Stimulated activated naive B cell treated with anti-CD40 and anti-IgM and Interleukin-4, amounts not matched to agents 10 μg/mL and 1 μg/mL and 100 μg/mL, for 72 hours (primary cell): Measurements from ENCODE around the gene TBC1D14.
"Not testable (repeated sequence)": the region's sequence is repeated elsewhere in the genome, so short reads cannot be mapped to it uniquely, and the experiment has no call there.

Source experiments
- ATAC-seq, 2 donors: fragments of 150-1000 bp; cut with Tn5 transposase; replicated peaks; 2 replicates each; pipeline ENCODE4 v1.10.0; 2021; ENCODE audit warnings: moderate library complexity in 1 of 2
- DNase-seq: peaks from one replicate; pipeline ENCODE4 v3.0.0; 2021
- H3K27ac Mint-ChIP-seq: one replicate; pipeline ENCODE4 v1.8.0; 2022; ENCODE audit warnings: mild to moderate bottlenecking, mixed read lengths
- H3K27me3 Mint-ChIP-seq, 2 donors: one replicate each; pipeline ENCODE4 v1.8.0; 2022; ENCODE audit warnings: mixed read lengths in 2 of 2
- H3K36me3 Mint-ChIP-seq, 2 donors: one replicate each; pipeline ENCODE4 v1.8.0; 2022; ENCODE audit warnings: mixed read lengths in 2 of 2, mild to moderate bottlenecking in 1 of 2
- H3K4me1 Mint-ChIP-seq, 2 donors: one replicate each; pipeline ENCODE4 v1.8.0; 2022; ENCODE audit warnings: mixed read lengths in 2 of 2, mild to moderate bottlenecking in 1 of 2
- H3K4me3 Mint-ChIP-seq, 2 donors: one replicate each; pipeline ENCODE4 v1.8.0; 2022; ENCODE audit warnings: mild to moderate bottlenecking in 2 of 2, mixed read lengths in 2 of 2, moderate library complexity in 1 of 2
- H3K9me3 Mint-ChIP-seq, 2 donors: one replicate each; pipeline ENCODE4 v1.8.0; 2022; ENCODE audit warnings: mixed read lengths in 2 of 2, mild to moderate bottlenecking in 1 of 2

The TBC1D14 gene

DNA sequence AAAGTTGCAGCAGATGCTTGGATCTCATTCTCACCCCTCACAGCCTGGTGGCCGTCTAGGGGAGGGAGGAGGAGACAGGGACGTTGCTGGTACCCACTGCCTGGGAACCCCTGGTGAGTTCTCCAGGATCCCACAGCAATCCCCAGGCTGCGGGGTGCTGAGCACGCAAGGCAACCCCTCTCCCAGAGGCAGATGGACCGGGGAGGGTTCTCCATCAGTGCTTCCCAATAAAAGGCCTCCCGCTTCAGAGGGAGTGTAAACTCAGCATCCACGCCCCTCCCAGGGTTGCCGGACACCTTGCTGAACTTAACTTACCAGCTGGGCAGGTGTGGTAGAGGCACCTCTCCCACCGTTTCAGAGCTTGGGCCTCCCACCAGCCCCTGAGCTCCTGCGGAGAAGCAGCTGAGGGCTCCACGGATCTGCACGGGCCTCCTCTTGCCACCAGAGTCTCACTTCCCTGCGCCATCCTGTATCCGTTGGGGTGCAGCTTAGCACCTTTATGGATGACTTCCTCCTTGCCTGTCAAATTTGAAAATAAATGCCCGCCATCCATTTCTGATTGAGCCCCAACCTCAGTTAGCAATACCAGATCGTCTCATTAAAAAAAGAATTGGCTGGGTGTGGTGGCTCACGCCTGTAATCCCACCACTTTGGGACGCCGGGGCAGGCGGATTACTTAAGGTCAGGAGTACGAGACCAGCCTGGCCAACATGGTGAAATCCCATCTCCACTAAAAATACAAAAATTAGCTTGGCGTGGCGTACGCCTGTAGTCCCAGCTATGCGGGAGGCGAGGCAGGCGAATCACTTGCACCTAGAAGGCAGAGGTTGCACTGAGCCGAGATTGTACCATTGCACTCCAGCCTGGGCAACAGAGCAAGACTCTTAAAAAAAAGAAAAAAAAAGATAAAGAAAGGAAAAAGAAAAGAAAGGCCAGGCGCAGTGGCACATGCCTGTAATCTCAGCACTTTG, 14.8 kb upstream of the TBC1D14 start:
- Mint-ChIP-seq H3K4me1 (peaks cover 6 to 16% of the 10 kb centered on the region in 2 donors), H3K27me3 (no peaks in the 10 kb centered on the region), H3K4me3 (no peak overlapping the region), H3K9me3 (peaks cover 3 to 4% of the 10 kb centered on the region in 2 donors), H3K36me3 (peaks cover 6 to 9% of the 10 kb centered on the region in 2 donors), H3K27ac (no peak overlapping the region)
- ATAC-seq (no peak), DNase-seq (no peak)

DNA sequence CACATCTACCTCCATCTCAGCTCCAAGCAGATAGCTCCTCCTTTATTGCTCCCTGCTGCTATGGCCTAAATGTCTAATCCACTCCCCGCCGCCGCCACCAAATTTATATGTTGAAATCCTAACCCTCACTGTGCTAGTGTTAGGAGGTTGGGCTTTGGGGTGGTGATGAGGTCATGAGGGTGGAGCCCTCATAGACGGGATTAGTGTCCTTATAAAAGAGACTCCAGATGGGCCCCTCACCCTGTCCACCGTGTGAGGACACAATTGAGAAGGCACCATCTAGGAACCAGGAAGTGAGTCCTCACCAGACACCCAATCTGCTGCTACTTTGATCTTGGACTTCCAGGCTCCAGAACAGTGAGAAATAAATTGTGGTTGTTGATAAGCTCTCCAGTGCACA, 13.6 kb upstream of the TBC1D14 start:
- Mint-ChIP-seq H3K4me1 (peaks cover 6 to 16% of the 10 kb centered on the region in 2 donors), H3K9me3 (peaks cover 0 to 4% of the 10 kb centered on the region in 2 donors), H3K4me3 (no peak overlapping the region), H3K36me3 (no peaks in the 10 kb centered on the region), H3K27ac (no peak overlapping the region), H3K27me3 (no peaks in the 10 kb centered on the region)
- DNase-seq (no peak), ATAC-seq (no peak)

DNA sequence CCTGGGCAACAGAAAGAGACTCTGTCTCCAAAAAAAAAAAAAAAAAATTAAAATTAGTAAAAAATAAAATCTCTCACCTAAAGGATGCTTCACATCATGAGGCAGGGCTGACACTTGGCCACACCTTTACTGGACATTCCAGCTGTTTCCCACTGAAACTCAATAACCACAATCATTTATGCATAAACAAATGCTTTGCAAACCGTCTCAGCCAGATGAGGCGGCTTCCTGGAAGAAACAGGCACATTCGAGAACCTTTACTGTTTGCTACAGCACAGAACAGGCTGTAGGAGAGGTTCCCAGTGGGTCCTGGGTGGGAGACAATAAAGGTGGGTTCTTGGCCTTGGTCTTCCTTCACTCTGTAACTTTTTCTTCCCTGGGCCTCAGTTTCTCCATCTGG, 10.9 kb upstream of the TBC1D14 start:
- ATAC-seq: no peak
- Mint-ChIP-seq H3K4me1 (no peaks in the 10 kb centered on the region), H3K9me3 (peaks cover 0 to 4% of the 10 kb centered on the region in 2 donors), H3K27me3 (no peaks in the 10 kb centered on the region), H3K27ac (no peak overlapping the region), H3K4me3 (no peak overlapping the region), H3K36me3 (no peaks in the 10 kb centered on the region)
- no peak for DNase-seq

DNA sequence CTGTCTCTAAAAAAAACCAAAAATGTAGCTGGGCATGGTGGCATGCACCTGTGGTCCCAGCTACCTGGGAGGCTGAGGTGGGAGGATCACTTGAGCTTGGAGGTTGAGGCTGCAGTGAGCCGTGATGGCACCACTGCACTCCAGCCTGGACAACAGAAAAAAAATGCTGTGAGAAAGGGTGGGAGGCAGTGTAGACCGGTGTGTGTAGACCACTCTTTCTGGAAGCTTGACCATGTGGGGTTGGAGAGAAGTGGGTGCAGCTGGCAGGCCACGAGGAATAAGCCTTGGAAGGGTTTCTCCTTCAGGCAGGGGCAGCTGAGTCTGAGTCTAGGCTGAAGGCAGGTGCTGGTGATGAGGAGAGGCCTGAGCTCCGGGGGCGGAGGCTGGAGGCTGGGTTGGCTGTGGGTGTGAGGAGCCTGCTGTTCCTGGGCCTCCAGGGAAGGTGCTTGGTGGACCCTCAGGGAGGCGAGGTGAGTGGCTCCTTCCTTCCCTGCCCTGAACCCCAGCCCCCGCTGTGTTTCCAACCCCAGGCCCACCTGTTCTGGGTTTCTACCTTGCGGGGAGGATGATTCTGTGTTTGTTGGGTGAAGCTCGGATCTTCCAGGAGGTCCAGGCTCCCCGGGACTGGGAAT, 9.3 kb upstream of the TBC1D14 start:
- DNase-seq (no peak), ATAC-seq (no peak)
- H3K9me3 Mint-ChIP-seq: peaks cover 0 to 4% of the 10 kb centered on the region in 2 donors
- H3K4me3 Mint-ChIP-seq: no peak overlapping the region
- H3K27ac Mint-ChIP-seq: peak overlapping the region; percentile 38
- H3K36me3 Mint-ChIP-seq: no peaks in the 10 kb centered on the region
- no peaks in the 10 kb centered on the region for H3K4me1 Mint-ChIP-seq
- no peaks in the 10 kb centered on the region for H3K27me3 Mint-ChIP-seq

DNA sequence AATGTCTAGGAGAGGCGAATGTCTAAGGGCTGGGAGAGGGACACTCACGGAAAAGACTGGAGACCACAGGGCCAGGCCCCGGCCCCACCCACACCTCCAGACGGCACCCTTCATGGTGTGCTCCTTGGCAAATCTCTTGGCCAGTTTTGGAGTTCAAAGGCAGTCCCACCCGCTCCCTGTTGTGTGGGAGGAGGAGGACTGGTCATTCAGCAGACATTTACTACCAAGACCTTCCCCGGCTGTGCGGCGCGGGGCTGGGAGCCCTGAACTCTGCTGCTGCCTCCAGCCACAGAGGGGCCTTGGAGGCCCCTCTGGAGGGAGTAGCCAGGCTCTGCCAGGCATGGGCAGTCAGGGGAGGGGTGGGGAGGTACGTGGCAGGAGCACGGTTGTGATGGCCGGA, 8.7 kb upstream of the TBC1D14 start:
- no peaks in the 10 kb centered on the region for H3K4me1 Mint-ChIP-seq
- ATAC-seq: no peak
- H3K36me3 Mint-ChIP-seq: no peaks in the 10 kb centered on the region
- no peak overlapping the region for H3K27ac Mint-ChIP-seq
- DNase-seq: no peak
- no peaks in the 10 kb centered on the region for H3K27me3 Mint-ChIP-seq
- peaks cover 0 to 4% of the 10 kb centered on the region in 2 donors for H3K9me3 Mint-ChIP-seq
- no peak overlapping the region for H3K4me3 Mint-ChIP-seq

DNA sequence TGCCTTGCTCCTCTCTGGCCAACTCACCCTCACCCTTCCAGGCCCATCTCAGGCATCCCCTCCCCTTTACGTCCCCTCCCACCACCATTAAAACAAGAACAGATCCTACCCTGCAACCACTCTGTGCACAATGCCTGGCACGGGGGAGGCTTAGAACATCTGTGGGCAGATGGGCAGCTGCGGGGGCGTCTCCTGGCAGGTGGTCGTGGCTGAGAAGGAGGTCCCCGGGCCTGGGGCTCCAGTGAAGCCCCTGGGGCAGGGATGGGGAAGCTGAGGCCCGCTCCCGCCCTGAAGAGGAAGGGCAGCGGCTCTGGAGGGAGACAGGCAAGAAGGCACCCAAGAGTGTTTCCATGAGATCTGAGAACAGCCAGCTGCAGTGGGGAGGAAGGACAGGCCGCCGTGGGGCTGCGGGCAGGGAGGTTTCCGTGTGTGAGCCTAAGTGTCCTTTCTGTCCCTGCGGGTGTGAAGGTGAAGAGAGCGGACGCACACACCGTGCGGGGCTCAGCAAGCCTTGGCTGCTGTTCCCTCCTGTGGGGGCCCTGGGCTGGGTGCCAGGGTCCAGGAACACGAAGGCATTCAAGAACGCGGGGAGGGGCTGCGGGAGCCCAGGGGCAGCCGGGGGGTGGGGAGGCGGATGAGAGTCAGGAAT, 7.8 kb upstream of the TBC1D14 start:
- Mint-ChIP-seq H3K36me3 (no peaks in the 10 kb centered on the region), H3K4me3 (no peak overlapping the region), H3K27ac (no peak overlapping the region), H3K9me3 (no peaks in the 10 kb centered on the region), H3K27me3 (peaks cover under 1 to 1% of the 10 kb centered on the region in 2 donors), H3K4me1 (no peaks in the 10 kb centered on the region)
- ATAC-seq (no peak), DNase-seq (no peak)

DNA sequence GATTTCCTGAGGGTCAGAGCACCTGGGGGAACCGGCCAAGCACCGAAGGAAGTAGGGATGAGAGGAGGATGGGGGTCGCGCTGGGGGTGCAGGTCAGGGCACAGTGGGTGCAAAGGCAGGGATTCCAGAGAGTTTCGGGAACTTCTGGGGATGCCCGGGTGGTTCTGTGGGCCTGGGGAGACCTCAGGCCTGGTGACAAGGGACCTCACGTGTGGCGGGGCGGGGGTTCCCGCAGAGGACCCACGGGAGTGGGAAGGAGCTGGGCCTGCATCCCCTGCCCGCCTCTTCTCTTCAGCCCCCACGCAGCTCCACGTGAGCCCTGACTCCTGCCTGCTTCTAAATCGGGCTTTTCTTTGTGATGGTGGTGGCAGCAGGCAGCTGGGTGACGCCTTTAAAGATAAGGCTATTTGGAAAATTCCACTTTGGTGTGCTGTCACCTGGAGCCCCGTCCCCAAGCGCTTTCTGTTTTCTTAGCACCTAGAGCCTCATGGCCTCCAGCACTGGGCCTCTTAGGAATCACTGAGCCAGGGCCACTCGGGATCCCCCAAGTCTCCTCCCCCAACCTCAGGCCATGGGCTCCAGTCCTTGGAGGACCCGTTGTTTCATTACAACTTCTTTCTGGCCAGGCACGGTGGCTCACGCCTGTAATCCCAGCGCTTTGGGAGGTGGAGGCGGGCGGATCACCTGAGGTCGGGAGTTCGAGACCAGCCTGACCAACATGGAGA, 7.1 kb upstream of the TBC1D14 start:
- no peaks in the 10 kb centered on the region for H3K36me3 Mint-ChIP-seq
- H3K27ac Mint-ChIP-seq: no peak overlapping the region
- ATAC-seq: no peak
- DNase-seq: no peak
- no peak overlapping the region for H3K4me3 Mint-ChIP-seq
- H3K27me3 Mint-ChIP-seq: peaks cover 7 to 8% of the 10 kb centered on the region in 2 donors
- no peaks in the 10 kb centered on the region for H3K9me3 Mint-ChIP-seq
- peaks cover under 1 to 3% of the 10 kb centered on the region in 2 donors for H3K4me1 Mint-ChIP-seq

DNA sequence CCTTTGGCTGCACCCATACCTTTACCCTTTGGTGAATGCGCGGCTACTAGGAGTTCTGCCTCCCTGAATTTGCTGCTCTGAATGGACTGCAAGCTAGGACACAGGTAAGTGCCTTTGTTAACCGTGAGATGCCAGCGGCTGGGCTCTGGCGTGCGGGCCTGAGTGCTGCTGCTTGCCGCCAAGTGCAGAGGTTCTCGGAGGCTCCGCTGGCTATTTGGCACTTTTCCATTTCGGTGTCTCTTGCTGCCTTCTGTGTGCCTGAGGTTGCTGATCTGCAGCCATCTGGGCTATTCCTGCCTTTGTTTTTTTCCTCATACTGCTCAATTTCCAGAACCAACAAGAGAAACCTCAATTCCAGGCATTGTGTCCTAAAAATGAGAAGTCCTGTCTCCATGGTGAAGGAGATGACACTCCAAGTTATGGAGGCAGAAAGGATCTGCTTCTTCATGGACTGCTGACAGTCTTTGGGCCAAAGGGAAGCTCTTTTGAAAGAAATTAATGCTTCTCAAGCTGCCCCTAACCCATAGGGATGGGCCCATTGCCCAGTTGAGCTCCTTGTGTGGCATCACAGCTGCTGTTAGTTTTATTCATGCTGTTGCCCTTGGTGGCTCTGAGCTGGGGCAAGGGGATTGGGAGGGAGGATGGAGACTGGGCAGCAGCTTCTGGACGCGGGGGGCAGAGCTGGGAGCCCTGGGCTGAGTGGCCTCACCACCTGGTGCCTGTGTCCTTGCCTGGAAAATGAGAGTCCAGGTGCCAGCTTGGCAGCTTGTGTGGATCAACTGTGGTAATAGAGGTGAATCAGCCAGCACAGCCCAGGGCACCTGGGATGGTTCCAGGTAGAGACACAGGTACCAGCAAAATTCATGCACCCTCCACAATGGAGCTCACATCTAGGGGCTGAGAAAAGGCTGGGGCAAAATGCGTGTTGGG, 3.8 kb upstream of the TBC1D14 start:
- no peaks in the 10 kb centered on the region for H3K9me3 Mint-ChIP-seq
- H3K4me3 Mint-ChIP-seq: no peak overlapping the region
- ATAC-seq: no peak
- H3K36me3 Mint-ChIP-seq: peaks cover 0 to 4% of the 10 kb centered on the region in 2 donors
- no peak for DNase-seq
- H3K4me1 Mint-ChIP-seq: peaks cover 19 to 27% of the 10 kb centered on the region in 2 donors
- peaks cover 11 to 13% of the 10 kb centered on the region in 2 donors for H3K27me3 Mint-ChIP-seq
- no peak overlapping the region for H3K27ac Mint-ChIP-seq

DNA sequence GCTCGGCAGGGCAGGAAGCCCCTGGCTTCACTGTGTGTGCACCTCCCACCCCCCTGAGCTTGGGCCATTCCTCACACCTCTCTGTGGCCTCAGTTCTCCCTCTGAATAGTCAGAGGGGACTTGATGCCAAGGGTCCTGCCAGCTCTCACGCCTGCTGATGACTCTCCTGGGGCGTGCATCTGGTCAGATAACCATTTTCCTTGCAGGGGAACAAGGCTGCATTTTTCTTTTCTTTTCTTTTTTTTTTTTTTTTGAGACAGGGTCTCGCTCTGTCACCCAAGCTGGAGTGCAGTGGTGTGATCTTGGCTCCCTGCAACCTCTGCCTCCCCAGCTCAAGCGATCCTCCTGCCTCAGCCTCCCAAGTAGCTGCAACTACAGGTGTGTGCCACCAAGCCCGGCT, 3.1 kb upstream of the TBC1D14 start:
- not testable (repeated sequence) for H3K36me3 Mint-ChIP-seq, DNase-seq, ATAC-seq, H3K27ac Mint-ChIP-seq, H3K9me3 Mint-ChIP-seq, H3K4me3 Mint-ChIP-seq
- Mint-ChIP-seq H3K4me1 (peaks cover 24 to 34% of the 10 kb centered on the region in 2 donors), H3K27me3 (peaks cover 11 to 13% of the 10 kb centered on the region in 2 donors)

DNA sequence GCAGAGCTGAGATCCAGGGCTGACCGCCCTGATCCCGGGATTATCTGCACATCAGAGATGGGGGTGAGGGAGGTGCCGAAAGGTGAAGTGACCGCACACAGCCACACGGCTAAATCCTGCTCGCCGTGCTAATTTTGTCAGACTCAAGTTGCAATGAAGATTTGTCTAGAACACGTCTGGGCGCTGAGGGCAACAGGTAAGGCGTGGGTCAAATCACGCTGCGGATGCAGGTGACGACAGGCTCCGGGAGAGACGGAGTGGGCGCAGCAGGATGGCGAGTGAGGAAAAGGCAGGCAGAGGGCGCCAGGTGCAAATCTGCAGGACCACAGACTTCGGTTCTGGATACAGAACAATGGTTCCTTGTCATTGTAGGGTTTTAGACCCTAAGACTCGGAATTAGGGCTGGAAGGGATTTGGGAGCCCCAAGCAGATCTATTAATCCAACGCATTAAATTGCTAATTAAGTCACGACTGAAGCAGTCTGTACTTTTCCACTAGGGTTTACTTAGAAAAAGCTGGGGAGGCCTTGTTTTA, 1.9 kb upstream of the TBC1D14 start:
- ATAC-seq: no peak
- DNase-seq: no peak
- Mint-ChIP-seq H3K36me3 (peaks cover 0 to 5% of the 10 kb centered on the region in 2 donors), H3K4me1 (peaks cover 32 to 46% of the 10 kb centered on the region in 2 donors), H3K9me3 (no peaks in the 10 kb centered on the region), H3K27me3 (peaks cover 11 to 13% of the 10 kb centered on the region in 2 donors), H3K4me3 (peak overlapping the region; percentile 55 to 60), H3K27ac (peak overlapping the region; percentile 42)

DNA sequence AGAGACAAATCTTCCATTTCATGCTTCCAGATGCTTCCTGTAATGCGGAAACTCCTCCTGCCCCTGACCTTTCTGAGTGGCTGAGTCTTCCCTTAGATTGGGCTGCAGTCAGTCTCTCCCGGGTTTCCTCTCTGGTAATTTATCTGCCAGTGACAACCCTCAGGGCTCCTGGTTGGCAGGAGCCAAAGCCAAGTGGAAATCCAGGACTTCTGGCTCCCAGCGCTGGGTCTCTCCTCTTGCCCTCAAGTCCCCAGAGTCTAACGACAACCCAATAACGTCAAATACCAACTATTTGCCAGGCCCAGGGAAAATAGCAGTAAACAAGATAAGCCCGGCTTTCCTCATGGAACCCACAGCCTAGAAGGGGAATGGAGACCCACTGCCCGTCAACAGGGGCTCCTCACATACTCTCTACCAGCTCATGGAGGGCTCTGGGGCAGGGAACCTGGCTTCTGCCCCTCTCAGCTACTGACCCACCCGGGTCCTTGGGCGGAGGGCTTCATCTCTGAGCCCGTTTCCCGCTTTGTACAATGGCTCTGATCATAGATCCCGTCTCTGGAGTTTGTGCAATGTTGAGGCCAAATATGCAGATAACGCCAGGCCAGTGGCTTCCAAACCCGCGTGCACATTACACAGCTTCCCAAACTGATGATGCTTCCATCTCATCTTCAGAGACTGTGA, 1.1 kb upstream of the TBC1D14 start:
- Mint-ChIP-seq H3K4me3 (peak overlapping the region; percentile 80 to 86), H3K27me3 (peaks cover 11 to 13% of the 10 kb centered on the region in 2 donors), H3K4me1 (peaks cover 33 to 50% of the 10 kb centered on the region in 2 donors), H3K27ac (peak overlapping the region; percentile 92), H3K9me3 (no peaks in the 10 kb centered on the region), H3K36me3 (peaks cover 0 to 5% of the 10 kb centered on the region in 2 donors)
- ATAC-seq: no peak
- DNase-seq: no peak

DNA sequence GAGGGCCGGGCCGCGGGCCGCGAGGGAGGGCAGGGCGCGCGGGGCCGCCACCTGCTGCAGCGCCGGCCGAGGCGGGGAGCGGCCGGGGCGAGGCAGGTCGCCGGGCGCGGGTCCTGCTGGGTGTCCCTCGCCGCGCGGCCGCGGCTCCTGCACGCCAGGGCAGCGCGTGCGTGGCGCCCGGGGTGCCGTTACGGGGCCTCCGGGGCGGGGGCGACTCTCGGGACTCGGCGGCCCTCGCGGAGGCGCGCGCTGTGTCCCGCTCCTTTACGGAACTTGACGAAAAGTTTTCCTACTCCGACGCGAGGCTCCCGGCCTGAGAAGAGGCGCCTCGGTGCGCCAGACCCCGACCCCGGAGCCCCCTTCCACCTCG, 329 bp downstream of the TBC1D14 start:
- Mint-ChIP-seq H3K27ac (peak overlapping the region; percentile 97), H3K4me1 (peaks cover 37 to 64% of the 10 kb centered on the region in 2 donors), H3K9me3 (no peaks in the 10 kb centered on the region), H3K4me3 (peak overlapping the region; percentile 95 to 100), H3K27me3 (peaks cover 11 to 13% of the 10 kb centered on the region in 2 donors), H3K36me3 (peaks cover 0 to 5% of the 10 kb centered on the region in 2 donors)
- no peak for DNase-seq
- peak; percentile 41 to 51 for ATAC-seq
